Subcutaneous abdominal adipose tissue (tissue), 5 donors: Measurements from ENCODE around the gene NACA2.

Experiments used
- H3K27ac ChIP-seq: one replicate; pipeline ENCODE4 v1.7.0; 2013; ENCODE audit warnings: low read depth, mild to moderate bottlenecking, inconsistent platforms, low read length, moderate library complexity
- H3K27me3 ChIP-seq, 5 donors: one replicate each; pipeline ENCODE4 v1.7.0; 2013; ENCODE audit warnings: low read length in 5 of 5, inconsistent platforms in 1 of 5; ENCODE audit not compliant: control insufficient read depth in 5 of 5, insufficient read depth in 4 of 5
- H3K36me3 ChIP-seq, 5 donors: one replicate each; pipeline ENCODE4 v1.7.0; 2013; ENCODE audit warnings: low read length in 5 of 5; ENCODE audit not compliant: control insufficient read depth in 5 of 5, insufficient read depth in 5 of 5
- H3K4me1 ChIP-seq, 5 donors: one replicate each; pipeline ENCODE4 v1.7.0; 2013; ENCODE audit warnings: low read length in 5 of 5, mild to moderate bottlenecking in 3 of 5, moderate library complexity in 1 of 5; ENCODE audit not compliant: control insufficient read depth in 5 of 5, insufficient read depth in 5 of 5
- H3K4me3 ChIP-seq, 5 donors: one replicate each; pipeline ENCODE4 v1.7.0; 2013; ENCODE audit warnings: low read length in 5 of 5, low read depth in 1 of 5
- H3K9ac ChIP-seq, 5 donors: one replicate each; pipeline ENCODE4 v1.7.0; 2013; ENCODE audit warnings: low read length in 5 of 5, mild to moderate bottlenecking in 4 of 5, moderate library complexity in 3 of 5
- H3K9me3 ChIP-seq, 5 donors: one replicate each; pipeline ENCODE4 v1.7.0; 2013; ENCODE audit warnings: low read length in 5 of 5; ENCODE audit not compliant: control insufficient read depth in 5 of 5
- donor health status: healthy.
- donor health status: healthy.
- donor health status: healthy.
- donor health status: healthy.
- donor health status: healthy.

The NACA2 gene

DNA sequence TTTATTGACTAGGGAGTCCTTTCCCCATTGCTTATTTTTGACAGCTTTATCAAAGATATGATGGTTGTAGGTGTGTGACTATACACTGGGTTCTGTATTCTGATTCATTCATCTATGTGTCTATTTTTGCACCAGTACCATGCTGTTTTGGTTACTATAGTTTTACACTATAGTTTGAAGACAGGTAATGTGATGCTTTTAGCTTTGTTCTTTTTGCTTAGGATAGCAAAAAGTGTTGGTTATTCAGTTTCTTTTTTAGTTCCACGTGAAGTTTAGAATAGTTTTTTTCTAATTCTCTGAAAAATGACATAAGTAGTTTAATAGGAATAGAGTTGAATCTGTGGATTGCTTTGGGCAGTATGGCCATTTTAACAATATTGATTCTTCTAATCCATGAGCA is 50.1 kb downstream of the NACA2 start:
- peaks cover 0 to 15% (median 3%) of the 10 kb centered on the region in 5 donors for H3K9me3 ChIP-seq
- no peak overlapping the region for H3K4me3 ChIP-seq
- H3K27ac ChIP-seq = no peak overlapping the region
- H3K27me3 ChIP-seq = no peaks in the 10 kb centered on the region
- H3K9ac ChIP-seq = no peak overlapping the region
- H3K4me1 ChIP-seq = no peaks in the 10 kb centered on the region
- H3K36me3 ChIP-seq = no peaks in the 10 kb centered on the region
